ENCODE results near the gene CMKLR1. TPM values are rescaled to one million over a fixed set of nuclear protein-coding genes. Genes with fewer than 3 reads are reported as not detected.

The CMKLR1 gene
- total and polyA plus RNA-seq, 9 donors, result 2.9 to 6.2 (median 4.2) TPM

- DNase-seq, result no peak
- 100% methylated on average over 1 of the region's 4 CpGs for WGBS (ENCODE audit: insufficient coverage)
- H3K9me3 ChIP-seq (replicated peaks; ENCODE audit: control insufficient read depth, low read depth, low read length), result peaks cover 13% of the 10 kb centered on the region
- no peaks in the 10 kb centered on the region for H3K27me3 ChIP-seq (ENCODE audit: control insufficient read depth, insufficient read depth, low read length)
- H3K4me3 ChIP-seq (ENCODE audit: low read length), result no peak overlapping the region
- no peaks in the 10 kb centered on the region for H3K4me1 ChIP-seq (ENCODE audit: control insufficient read depth, insufficient read depth, low read length)
- H3K36me3 ChIP-seq (ENCODE audit: control insufficient read depth, insufficient read depth, low read length), result no peaks in the 10 kb centered on the region
- H3K27ac ChIP-seq (ENCODE audit: low read length), result no peak overlapping the region
Observed at GRCh38 chr12:108375986-108376663, 37.0 kb upstream of the CMKLR1 start.

- no peak for DNase-seq
- peaks cover 13% of the 10 kb centered on the region for H3K9me3 ChIP-seq (replicated peaks; ENCODE audit: control insufficient read depth, low read depth, low read length)
- no CpG with 5 or more reads among the region's 2 CpGs for WGBS (ENCODE audit: insufficient coverage)
Observed at GRCh38 chr12:108374596-108375320, 35.6 kb upstream of the CMKLR1 start.

GRCh38 chr12:108373111-108373510 lies 34.0 kb upstream of the CMKLR1 start:
- 17% methylated on average over 1 of the region's 1 CpG for WGBS (ENCODE audit: insufficient coverage)
- H3K4me1 ChIP-seq (ENCODE audit: control insufficient read depth, insufficient read depth, low read length), result no peaks in the 10 kb centered on the region
- H3K4me3 ChIP-seq (ENCODE audit: low read length), result no peak overlapping the region
- no peaks in the 10 kb centered on the region for H3K36me3 ChIP-seq (ENCODE audit: control insufficient read depth, insufficient read depth, low read length)
- no peak overlapping the region for H3K27ac ChIP-seq (ENCODE audit: low read length)
- no peak for DNase-seq
- H3K27me3 ChIP-seq (ENCODE audit: control insufficient read depth, insufficient read depth, low read length), result no peaks in the 10 kb centered on the region
- peaks cover 13% of the 10 kb centered on the region for H3K9me3 ChIP-seq (replicated peaks; ENCODE audit: control insufficient read depth, low read depth, low read length)

More at GRCh38 chr12:108374596-108375320, 35.6 kb upstream of the CMKLR1 start:
- H3K27me3 ChIP-seq (ENCODE audit: control insufficient read depth, insufficient read depth, low read length), result no peaks in the 10 kb centered on the region
- no peaks in the 10 kb centered on the region for H3K4me1 ChIP-seq (ENCODE audit: control insufficient read depth, insufficient read depth, low read length)
- no peak overlapping the region for H3K4me3 ChIP-seq (ENCODE audit: low read length)
- H3K27ac ChIP-seq (ENCODE audit: low read length), result no peak overlapping the region
- no peaks in the 10 kb centered on the region for H3K36me3 ChIP-seq (ENCODE audit: control insufficient read depth, insufficient read depth, low read length)

- H3K36me3 ChIP-seq (ENCODE audit: control insufficient read depth, insufficient read depth, low read length), result no peaks in the 10 kb centered on the region
- no peak overlapping the region for H3K27ac ChIP-seq (ENCODE audit: low read length)
- peaks cover 13% of the 10 kb centered on the region for H3K9me3 ChIP-seq (replicated peaks; ENCODE audit: control insufficient read depth, low read depth, low read length)
- H3K4me3 ChIP-seq (ENCODE audit: low read length), result no peak overlapping the region
- H3K27me3 ChIP-seq (ENCODE audit: control insufficient read depth, insufficient read depth, low read length), result no peaks in the 10 kb centered on the region
- no peak for DNase-seq
- WGBS (ENCODE audit: insufficient coverage), result 81% methylated on average over 5 of the region's 6 CpGs
- H3K4me1 ChIP-seq (ENCODE audit: control insufficient read depth, insufficient read depth, low read length), result no peaks in the 10 kb centered on the region
Observed at GRCh38 chr12:108371801-108372344, 32.8 kb upstream of the CMKLR1 start.

GRCh38 chr12:108370415-108370814 lies 31.3 kb upstream of the CMKLR1 start:
- no peak overlapping the region for H3K4me3 ChIP-seq (ENCODE audit: low read length)
- no CpG with 5 or more reads among the region's 5 CpGs for WGBS (ENCODE audit: insufficient coverage)
- DNase-seq, result no peak
- H3K27ac ChIP-seq (ENCODE audit: low read length), result no peak overlapping the region
- H3K36me3 ChIP-seq (ENCODE audit: control insufficient read depth, insufficient read depth, low read length), result no peaks in the 10 kb centered on the region
- H3K9me3 ChIP-seq (replicated peaks; ENCODE audit: control insufficient read depth, low read depth, low read length), result peaks cover 9% of the 10 kb centered on the region
- peaks cover 3% of the 10 kb centered on the region for H3K27me3 ChIP-seq (ENCODE audit: control insufficient read depth, insufficient read depth, low read length)
- no peaks in the 10 kb centered on the region for H3K4me1 ChIP-seq (ENCODE audit: control insufficient read depth, insufficient read depth, low read length)

- Histone ChIP-seq H3K4me3 (ENCODE audit: low read length) (no peak overlapping the region), H3K4me1 (ENCODE audit: control insufficient read depth, insufficient read depth, low read length) (no peaks in the 10 kb centered on the region), H3K9me3 (replicated peaks; ENCODE audit: control insufficient read depth, low read depth, low read length) (peaks cover 9% of the 10 kb centered on the region), H3K27ac (ENCODE audit: low read length) (no peak overlapping the region), H3K36me3 (ENCODE audit: control insufficient read depth, insufficient read depth, low read length) (no peaks in the 10 kb centered on the region), H3K27me3 (ENCODE audit: control insufficient read depth, insufficient read depth, low read length) (peaks cover 3% of the 10 kb centered on the region)
- no peak for DNase-seq
- 50% methylated on average over 1 of the region's 5 CpGs for WGBS (ENCODE audit: insufficient coverage)
Observed at GRCh38 chr12:108369736-108370396, 30.8 kb upstream of the CMKLR1 start.

GRCh38 chr12:108368089-108368488 lies 29.0 kb upstream of the CMKLR1 start:
- no peak overlapping the region for H3K4me3 ChIP-seq (ENCODE audit: low read length)
- H3K27ac ChIP-seq (ENCODE audit: low read length), result no peak overlapping the region
- peaks cover 3% of the 10 kb centered on the region for H3K27me3 ChIP-seq (ENCODE audit: control insufficient read depth, insufficient read depth, low read length)
- no peak for DNase-seq
- no CpG with 5 or more reads among the region's 2 CpGs for WGBS (ENCODE audit: insufficient coverage)
- H3K9me3 ChIP-seq (replicated peaks; ENCODE audit: control insufficient read depth, low read depth, low read length), result no peaks in the 10 kb centered on the region
- no peaks in the 10 kb centered on the region for H3K4me1 ChIP-seq (ENCODE audit: control insufficient read depth, insufficient read depth, low read length)
- H3K36me3 ChIP-seq (ENCODE audit: control insufficient read depth, insufficient read depth, low read length), result no peaks in the 10 kb centered on the region

- H3K4me1 ChIP-seq (ENCODE audit: control insufficient read depth, insufficient read depth, low read length), result no peaks in the 10 kb centered on the region
- 79% methylated on average over 7 of the region's 7 CpGs for WGBS (ENCODE audit: insufficient coverage)
- no peaks in the 10 kb centered on the region for H3K36me3 ChIP-seq (ENCODE audit: control insufficient read depth, insufficient read depth, low read length)
- H3K9me3 ChIP-seq (replicated peaks; ENCODE audit: control insufficient read depth, low read depth, low read length), result no peaks in the 10 kb centered on the region
- DNase-seq, result no peak
- H3K4me3 ChIP-seq (ENCODE audit: low read length), result no peak overlapping the region
- no peak overlapping the region for H3K27ac ChIP-seq (ENCODE audit: low read length)
- H3K27me3 ChIP-seq (ENCODE audit: control insufficient read depth, insufficient read depth, low read length), result peaks cover 3% of the 10 kb centered on the region
Observed at GRCh38 chr12:108367436-108367835, 28.3 kb upstream of the CMKLR1 start.

- H3K4me1 ChIP-seq (ENCODE audit: control insufficient read depth, insufficient read depth, low read length), result no peaks in the 10 kb centered on the region
- H3K4me3 ChIP-seq (ENCODE audit: low read length), result no peak overlapping the region
- peaks cover 3% of the 10 kb centered on the region for H3K27me3 ChIP-seq (ENCODE audit: control insufficient read depth, insufficient read depth, low read length)
Observed at GRCh38 chr12:108365324-108365723, 26.2 kb upstream of the CMKLR1 start.

GRCh38 chr12:108364879-108365278 lies 25.8 kb upstream of the CMKLR1 start:
- DNase-seq, result no peak
- 72% methylated on average over 3 of the region's 3 CpGs for WGBS (ENCODE audit: insufficient coverage)
- Histone ChIP-seq H3K27ac (ENCODE audit: low read length) (no peak overlapping the region), H3K9me3 (replicated peaks; ENCODE audit: control insufficient read depth, low read depth, low read length) (no peaks in the 10 kb centered on the region), H3K4me1 (ENCODE audit: control insufficient read depth, insufficient read depth, low read length) (no peaks in the 10 kb centered on the region), H3K36me3 (ENCODE audit: control insufficient read depth, insufficient read depth, low read length) (no peaks in the 10 kb centered on the region), H3K27me3 (ENCODE audit: control insufficient read depth, insufficient read depth, low read length) (peaks cover 3% of the 10 kb centered on the region), H3K4me3 (ENCODE audit: low read length) (no peak overlapping the region)

More at GRCh38 chr12:108365324-108365723, 26.2 kb upstream of the CMKLR1 start:
- no peaks in the 10 kb centered on the region for H3K36me3 ChIP-seq (ENCODE audit: control insufficient read depth, insufficient read depth, low read length)
- H3K9me3 ChIP-seq (replicated peaks; ENCODE audit: control insufficient read depth, low read depth, low read length), result no peaks in the 10 kb centered on the region
- no peak for DNase-seq
- H3K27ac ChIP-seq (ENCODE audit: low read length), result no peak overlapping the region
